HG03469 (cell line): ENCODE results near the gene EXOC2.

ENCODE experiments used
- ATAC-seq: cut with Tn5 transposase; IDR thresholded peaks from one replicate; pipeline ENCODE4 v1.9.1; 2021; ENCODE audit warnings: mild to moderate bottlenecking, moderate library complexity, moderate number of reproducible peaks; ENCODE audit not compliant: unreplicated experiment

The EXOC2 gene

DNA sequence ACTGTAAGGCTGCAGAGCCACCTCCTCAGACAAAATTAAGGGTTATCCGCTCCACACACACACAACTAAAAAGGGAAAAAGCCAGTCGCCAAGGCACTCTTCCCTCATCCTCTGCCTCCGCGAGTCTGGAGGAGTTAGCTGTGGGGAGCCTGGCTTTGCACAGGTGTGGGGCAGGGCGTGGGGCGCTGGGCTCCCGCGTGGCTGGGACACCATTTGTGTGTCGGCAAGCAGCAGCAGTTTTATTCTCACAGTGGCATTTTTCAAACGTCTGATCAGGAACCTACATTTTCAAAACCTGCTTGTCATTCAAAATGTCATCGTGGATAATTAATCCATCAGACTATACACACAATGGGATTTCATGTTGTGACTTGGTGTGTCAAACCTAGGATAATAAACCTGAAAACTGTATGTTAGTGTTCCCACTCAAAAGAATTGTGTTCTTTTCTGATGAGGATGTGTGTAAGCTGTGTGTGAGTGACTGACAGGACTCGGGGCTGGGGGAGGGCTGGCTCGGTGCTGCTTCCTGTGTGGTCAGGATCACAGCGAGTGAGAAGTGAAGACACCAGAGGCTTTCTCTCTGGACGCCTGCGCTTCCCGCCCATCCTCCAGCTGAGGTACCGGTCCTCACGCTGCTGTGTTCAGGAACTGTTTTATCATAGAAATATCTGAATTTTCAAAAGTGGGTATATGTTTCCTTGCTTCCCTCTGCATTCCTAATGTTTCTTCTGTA, 218.3 kb downstream of the EXOC2 start:
- no peak for ATAC-seq

DNA sequence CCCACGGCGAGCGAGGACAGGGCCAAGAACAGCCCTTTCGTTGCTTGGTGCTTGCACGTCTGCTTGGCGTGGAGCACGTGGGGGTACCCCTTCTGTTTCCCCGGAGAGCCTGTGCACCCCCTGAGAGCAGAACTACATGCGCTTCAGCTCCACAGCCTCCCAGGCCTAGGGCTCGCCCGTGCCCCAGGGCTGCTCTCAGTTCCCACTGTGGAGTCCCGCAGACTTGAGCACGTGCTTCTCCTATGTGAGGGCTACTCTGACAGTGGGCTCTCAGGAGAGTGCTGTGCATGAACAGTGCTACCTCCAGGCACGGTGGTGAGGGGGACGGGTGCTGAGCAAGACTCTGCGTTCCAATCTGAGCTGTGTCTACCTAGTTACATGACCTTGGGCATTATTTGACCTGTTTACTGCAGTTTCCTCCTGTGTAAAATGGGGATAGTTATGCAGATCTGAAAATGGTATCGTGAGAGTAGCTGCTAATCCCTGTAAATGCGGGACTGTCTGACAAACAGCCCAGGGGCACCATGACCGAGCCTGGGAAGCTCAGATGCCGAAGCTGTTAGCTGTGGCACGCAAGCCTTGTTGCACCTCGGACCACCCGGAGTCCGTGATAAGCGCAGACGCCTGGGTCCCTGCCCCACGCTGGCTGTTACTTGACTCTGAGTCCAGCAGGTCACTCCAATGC, 219.0 kb downstream of the EXOC2 start:
- ATAC-seq, result no peak

DNA sequence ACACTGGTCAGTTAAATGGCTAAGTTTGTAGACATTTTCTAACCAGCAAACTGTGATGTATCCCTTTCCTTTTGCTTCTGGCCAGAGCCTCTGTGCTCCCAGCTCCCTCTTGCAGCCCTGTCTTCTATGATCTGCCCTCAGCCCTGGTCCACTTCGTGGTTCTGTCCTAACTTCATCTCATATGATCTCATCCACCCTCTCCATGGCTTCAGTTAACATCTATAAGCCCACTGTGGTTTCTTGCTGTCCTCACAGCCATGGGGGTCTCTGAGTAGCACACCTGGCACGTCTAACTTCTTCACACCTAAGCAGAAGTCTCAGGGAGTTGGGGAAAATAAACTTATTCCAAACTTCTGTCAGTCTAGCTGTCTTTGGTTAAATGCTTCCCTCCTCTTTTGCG, 219.6 kb downstream of the EXOC2 start:
- ATAC-seq, result no peak

DNA sequence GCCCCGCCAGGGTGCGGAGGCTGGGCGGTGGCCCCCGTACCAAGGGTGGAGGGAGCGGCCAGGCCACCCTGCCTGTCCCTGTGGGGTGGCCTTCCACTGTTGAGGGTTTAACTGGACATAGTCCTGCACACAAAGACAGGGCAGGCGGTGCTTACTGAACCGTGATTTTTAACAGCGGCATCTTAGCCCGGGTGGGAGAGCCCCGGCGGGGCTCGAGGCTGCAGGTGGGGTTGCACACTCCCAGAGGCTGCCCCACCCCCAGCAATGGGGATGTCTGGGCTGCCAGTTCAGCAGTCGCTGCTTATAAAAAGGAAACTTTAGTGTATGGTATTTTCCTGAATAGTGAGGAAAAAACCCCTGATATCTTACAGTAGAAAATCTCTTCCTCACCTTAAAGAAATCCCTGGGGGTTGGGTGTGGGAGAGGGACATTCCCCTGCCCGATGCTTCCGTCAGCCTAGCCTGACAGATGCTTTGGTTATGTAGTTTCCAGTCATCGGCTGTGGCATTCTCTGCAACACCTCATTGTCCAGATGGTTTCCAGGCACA, 222.0 kb downstream of the EXOC2 start:
- no peak for ATAC-seq

DNA sequence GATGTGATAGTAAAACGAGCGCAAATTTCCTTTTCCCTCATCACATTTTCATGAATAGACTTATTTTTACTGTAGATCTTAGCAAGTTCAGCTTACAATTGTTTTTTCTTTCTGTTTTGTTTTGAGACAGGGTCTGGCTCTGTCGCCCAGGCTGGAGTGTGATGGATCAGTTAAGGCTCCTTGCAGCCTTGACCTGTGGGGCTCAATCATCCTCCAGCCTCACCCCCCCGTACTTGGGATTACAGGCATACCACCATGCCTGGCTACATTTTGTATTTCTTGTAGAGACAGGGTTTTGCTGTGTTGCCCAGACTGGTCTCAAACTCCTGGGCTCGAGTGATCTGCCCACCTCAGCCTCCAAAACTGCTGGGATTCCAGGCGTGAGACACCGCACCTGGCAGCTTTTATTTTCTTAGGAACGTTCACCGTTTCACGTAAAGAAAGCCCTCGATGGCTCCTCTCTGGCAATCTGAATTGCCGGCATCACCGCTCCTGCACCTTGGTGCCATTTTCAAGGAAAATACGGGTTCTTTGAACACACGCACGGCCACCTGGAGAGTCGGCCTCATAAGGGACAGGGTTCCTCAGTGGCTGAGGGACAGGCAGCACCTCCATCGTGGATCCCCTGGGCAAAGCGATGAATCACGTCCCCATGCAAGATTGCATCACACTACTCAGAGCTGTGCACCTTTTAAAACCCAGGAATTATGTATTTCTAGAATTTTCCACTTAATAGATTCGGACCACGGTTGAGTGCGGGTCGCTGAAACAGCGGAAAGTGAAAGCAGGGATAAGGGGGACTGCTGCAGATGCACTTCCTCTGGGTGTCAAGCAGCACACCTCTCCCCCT, 222.7 kb downstream of the EXOC2 start:
- no peak for ATAC-seq

DNA sequence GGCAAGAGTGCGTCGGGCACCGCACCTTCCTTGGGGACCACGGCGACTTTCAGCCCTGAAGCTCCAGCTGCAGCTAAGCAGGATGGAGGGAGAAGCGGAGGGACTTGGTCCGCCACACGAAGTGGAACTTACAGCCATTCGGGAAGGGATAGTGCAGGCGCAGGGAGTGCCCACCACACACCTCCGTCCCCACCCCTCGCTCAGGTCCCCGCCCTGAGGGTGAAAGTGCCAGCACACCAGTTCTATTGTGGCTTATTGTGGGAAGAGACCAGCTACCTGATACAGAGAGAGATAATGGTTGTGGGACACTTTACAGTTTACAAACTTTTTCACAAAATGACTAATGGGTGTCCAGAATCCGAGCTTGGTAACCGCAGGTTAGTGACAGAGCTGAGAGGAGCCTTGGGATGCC, 225.3 kb downstream of the EXOC2 start:
- no peak for ATAC-seq

DNA sequence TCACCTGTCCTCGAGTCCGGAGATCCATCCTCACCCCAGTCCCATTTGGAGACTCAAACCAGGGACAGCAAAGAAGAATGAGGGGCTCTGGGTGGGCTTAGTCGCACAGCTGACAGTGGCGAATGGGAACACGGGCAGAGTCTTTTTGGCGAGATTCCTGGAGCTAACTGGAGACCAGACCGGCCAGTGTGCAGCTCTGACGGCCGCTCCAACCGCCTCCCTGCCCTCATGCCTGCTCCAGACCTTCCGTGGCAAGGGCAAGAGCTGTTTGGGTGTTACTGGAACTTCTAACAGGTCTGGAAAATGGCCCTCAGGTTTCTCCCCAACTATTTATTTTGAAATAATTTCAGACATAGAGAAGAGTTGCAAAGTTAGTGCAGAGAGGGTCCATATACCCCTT, 225.8 kb downstream of the EXOC2 start:
- ATAC-seq, result no peak

DNA sequence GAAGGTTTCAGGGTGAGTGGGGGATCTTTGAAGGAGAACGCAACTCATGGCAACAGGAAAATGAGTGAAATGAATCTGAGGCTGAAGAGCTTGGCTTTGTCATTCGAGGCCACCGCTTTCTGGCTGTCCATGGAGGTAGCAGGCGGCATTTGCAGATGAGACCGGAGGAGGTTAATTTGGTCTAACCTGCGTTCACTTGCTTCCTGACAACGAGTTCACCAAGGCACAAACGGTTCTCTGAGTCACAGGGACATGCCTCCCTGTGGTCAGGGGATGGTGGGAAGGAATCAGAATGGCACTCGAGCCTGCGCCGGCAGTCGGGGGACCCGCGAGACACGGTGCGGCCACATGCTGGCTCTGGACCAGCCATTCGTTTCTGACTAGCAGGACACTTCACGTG, 226.4 kb downstream of the EXOC2 start:
- no peak for ATAC-seq

DNA sequence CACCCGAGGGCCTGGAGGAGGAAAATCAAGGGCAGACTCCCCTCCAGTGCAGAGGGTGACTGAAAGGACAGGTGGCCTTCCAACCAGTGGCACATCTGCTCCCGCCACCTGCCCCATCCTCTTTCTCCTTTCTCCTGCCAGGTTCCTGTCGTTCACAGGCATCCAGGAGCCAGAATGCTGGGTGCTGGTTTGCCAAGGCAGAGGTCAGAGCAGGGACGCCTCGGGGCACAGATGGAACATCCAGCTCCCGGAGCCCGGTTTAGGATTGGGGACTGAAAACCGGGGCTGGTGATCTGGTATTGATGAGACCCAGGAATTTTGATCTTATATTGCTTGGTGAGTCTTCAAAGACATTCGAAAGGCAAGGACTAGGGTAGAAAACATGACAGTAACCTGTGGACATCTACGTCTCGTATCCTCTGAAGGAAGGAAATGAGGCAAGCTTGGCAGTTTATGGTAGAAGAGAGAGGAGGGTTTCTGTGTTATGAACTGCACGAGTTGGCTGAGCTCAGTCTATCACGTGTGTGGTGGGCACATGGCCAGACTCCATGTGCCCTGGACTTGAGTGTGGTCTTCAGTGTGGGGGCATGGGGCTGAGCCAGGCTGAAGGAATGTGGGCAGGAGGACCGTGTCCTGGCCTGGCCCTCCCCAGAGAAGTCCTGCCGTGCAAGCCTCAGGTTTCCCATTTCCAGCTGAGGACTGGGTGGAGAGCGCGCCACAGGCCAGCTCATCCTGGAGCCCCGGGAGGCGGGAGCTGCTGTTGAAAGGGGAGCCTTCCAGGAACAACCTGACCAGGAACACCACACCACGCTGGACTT, 227.2 kb downstream of the EXOC2 start:
- no peak for ATAC-seq

DNA sequence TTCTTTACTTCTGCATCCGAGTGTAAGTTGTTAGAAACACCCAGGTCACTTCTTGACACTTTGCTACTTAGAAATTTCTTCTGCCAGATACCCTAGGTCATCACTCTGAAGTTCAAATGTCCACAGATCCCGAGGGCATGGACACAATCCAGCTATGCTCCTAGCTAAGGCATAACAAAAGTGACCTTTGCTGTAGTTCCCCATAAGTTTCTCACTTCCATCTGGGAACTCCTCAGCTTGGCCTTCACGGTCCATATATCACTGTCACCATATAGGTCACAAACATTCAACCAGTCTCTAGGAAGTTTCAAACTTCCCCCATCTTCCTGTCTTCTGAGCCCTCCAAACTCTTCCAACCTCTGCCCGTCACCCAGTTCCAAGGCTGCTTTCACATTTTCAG, 236.1 kb downstream of the EXOC2 start:
- ATAC-seq, result no peak

DNA sequence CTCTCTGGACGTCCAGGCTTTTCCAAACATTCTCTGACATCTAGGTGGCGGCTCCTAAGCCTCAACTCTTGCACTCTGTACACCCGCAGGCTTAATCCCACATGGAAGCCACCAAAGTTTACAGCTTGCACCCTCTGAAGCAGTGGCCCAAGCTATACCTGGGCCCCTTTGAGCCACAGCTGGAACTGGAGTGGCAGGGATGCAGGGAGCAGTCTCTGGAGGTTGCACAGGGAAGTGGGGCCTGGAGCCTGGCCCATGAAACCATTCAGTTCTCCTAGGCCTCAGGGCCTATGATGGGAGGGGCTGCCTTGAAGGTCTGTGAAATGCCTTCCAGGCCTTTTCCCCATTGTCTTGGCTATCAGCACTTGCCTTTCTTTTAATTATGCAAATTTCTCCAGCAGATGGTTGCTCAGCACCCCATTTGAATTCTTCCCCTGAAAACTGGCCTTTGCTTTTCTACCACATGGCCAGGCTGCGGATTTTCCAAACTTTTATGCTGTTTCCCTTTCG, 236.5 kb downstream of the EXOC2 start:
- no peak for ATAC-seq

DNA sequence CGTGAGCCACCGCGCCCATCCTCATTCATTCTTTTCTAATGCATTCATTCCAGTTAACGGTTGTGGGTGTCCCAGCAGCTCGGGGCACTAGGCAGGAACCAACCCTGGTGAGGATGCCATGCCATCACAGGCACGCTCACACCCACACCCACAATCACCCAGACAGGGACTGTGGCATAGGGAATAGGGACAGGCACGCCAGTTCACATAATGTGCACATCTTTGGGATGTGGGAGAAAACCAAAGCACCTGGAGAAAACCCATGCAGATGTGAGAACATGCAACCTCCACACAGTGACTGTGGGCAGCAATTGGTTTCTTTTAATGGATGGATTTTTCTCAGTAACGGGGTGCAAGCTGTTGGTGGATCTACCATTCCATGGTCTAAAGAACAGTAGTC, 237.1 kb downstream of the EXOC2 start:
- ATAC-seq, result no peak

DNA sequence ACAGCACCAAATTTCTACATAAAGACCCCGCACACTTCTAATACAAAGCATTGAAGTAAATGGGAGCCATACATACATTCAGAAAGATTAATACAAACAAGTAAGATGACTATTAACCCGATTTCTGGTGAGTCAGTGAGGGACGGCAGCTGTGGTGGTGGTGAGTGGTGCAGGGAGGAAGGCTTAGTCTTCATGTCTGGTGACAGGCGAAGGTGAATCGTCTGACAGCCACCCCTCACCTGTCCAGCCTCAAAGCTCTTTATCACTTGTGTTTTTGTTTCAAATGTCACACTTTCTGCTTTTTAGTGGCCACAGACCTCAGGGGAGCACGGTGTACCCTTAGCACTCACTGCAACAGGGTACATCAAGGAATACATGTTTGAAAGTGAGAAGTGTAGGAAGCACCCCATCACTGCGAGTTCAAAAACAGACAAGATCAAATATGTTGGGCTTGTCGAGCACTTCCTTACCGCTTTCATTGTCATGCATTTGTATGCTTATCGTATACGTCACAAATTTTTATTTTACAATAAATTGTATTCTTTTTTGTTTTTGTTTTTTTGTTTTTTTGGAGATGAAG, 237.8 kb downstream of the EXOC2 start:
- ATAC-seq, result no peak

DNA sequence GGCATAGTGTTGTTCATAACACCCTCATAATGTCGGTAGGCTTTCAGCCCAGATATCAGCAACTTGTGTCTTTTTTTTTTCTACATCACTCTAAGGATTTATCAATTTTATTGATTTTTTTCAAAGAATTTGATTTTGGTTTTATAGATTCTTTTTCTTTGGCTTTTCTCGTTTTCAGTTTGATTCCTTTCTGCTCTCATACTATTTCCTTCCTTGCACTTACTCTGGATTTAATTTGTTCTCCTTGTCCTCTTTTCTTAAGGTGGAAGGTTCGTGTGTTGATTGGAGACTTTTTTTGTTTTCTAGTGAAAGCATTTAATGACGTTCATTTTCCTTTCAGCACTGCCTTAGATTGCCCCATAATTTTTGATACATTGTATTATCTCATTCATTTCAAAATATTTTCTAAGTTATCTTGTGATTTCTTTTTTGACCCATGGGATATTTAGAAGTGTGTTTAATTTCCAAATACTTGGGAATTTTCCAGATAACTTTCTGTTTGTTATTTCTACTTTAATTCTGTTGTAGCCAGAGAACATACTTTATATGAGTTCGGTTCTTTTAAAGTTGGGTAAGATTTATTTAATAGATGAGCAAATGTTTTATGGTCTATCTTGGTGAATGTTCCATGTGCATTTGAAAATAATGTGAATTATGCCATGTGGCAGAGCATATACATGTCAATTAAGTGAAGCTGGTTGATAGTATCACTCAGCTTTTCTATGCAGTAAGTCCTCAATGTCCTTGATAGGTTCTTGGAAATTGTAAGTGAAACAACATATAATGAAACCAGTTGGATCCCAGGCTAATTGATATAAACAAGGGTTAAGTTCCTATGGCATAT, 238.6 kb downstream of the EXOC2 start:
- ATAC-seq, result no peak

DNA sequence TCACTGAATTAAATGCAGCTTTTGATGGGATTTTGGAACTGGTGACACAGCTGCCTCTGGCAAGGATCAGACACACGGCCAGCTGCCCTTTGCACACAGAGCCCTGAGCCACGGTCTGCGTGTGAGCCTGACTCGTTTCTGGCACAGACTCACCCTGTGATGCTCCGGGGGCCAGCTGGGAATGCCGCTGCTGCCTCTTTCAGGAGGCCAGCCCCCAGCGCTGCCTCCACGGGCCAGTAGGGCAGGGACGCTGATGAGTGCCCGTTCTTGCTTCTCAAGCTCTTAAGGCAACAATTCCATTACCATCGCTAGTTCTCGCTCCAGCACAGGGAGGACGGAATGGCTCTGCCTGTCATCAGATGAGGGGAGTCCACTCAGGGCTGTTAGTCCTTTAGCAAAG, 239.8 kb downstream of the EXOC2 start:
- no peak for ATAC-seq

DNA sequence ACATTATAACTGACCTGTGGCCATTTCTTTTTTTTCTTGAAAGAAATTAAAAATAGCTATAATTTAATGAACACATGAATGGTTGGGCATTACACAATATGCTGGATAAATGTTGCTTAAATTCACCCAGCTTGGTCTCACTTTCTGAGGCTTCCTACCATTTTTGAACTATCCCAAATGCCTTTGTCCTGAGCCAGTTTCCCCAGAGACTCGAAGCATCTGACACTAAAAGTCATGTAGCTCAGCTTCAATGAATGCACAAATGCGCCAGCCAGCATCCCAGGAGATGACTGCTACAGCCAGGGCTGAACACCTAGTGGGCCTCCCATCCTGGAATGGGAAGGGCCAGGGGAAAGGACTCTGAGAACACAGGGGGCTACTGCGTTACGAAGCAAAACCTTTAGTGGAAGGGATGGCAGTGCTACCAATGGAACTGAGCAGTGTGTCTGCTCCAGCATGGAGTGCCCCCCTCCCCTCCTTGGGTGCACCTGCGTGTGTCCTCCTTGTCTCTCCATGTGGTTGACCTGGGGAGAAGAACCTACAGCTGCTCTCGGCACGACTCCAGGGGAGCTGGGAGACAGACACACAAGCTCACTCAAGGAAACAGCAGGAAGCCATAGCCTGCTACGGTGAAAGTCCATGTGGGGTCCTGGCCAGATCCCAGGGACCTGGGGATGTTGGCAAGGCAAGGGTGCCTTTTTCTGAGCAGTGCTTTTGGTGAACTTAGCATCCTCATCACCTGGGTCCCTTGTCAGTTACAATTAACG, 240.5 kb downstream of the EXOC2 start:
- ATAC-seq, result no peak

DNA sequence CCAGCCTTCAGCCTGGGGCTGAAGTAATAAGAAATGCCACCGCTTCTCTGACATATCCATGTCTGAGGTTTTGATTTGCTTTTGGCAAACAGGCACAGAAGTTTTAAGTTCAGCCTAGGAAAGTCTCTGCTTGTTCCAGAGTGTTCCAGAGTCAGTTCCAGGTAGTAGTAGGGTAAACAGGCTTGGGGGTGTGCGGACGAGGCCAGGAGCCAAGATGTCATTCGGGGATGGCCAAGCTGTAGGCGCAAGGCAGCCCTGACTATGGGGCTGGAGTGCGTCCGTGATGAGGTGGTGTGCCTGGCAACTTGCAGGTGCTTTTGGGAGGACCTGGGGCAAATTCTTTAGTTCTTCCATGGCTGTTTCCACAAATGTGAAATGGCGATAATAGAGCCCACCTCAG, 241.1 kb downstream of the EXOC2 start:
- ATAC-seq, result no peak

DNA sequence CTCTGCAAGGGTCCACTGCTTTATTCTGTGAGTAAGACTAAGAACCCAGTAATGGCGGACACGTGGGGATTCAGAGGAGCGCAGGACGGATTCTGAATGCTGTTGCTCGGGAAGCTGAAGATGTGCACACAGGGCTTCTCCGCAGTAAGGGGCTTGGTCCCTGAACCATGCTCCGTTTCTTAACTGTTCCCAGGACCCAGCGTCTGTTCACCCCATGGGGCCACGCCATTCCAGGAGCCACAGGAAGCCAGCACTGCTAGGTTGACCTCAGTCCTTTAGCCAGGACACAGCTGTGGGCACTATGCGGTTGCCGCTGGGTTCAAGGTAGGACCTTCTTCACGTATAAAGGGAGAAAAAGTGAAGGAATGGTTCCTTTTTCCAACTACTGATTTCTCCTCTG, 241.6 kb downstream of the EXOC2 start:
- ATAC-seq, result no peak
